Psoas muscle (tissue), 8 donors: Measurements from ENCODE around the gene PLAC1. TPM values are rescaled to one million over a fixed set of nuclear protein-coding genes. Genes with fewer than 3 reads are reported as not detected.

Experiments
- ATAC-seq, 4 donors: fragments of 200-7000 bp; cut with Tn5 transposase; one replicate each; pipeline ENCODE4 v1.9.1; 2020; ENCODE audit warnings: moderate library complexity in 3 of 4, mild to moderate bottlenecking in 2 of 4
- DNase-seq, 2 donors: peaks; one replicate each; pipeline ENCODE4 v3.0.0-alpha.2; 2020
- H3K27ac ChIP-seq: fragments of 200-600 bp; one replicate; pipeline ENCODE4 v1.8.0; 2022
- H3K27me3 ChIP-seq, 3 donors: fragments of 200-600 bp in 1 of 3; one replicate each; pipeline versions ENCODE4 v1.6.1 to v1.8.0; 2013 to 2022; ENCODE audit warnings: low read length in 2 of 3, mild to moderate bottlenecking in 2 of 3, moderate library complexity in 1 of 3; ENCODE audit not compliant: insufficient read depth in 3 of 3
- H3K36me3 ChIP-seq, 2 donors: fragments of 200-600 bp in 1 of 2; one replicate each; pipeline versions ENCODE4 v1.6.1 to v1.8.0; 2013 to 2022; ENCODE audit warnings: low read depth in 1 of 2, mild to moderate bottlenecking in 1 of 2, moderate library complexity in 1 of 2; ENCODE audit not compliant: insufficient read depth in 1 of 2
- H3K4me1 ChIP-seq: fragments of 200-600 bp; one replicate; pipeline ENCODE4 v1.8.0; 2022
- H3K4me3 ChIP-seq: fragments of 200-600 bp; one replicate; pipeline ENCODE4 v1.8.0; 2022; ENCODE audit warnings: mild to moderate bottlenecking
- H3K9me3 ChIP-seq: fragments of 200-600 bp; one replicate; pipeline ENCODE4 v1.8.0; 2022
- WGBS, 3 donors: extraction: QIAGEN DNeasy Blood & Tissue Kit; methylation state at CpG; one replicate each; pipeline versions ENCODE4 v1.1.6 to v1.1.7; 2013; 5-methylcytosine and 5-hydroxymethylcytosine counted together
- intact Hi-C, 2 donors: fragments of 100-400 bp; cut with DNase I; formaldehyde crosslinking; loops; one replicate each; pipeline versions ENCODE4 v1.11.0 to v1.14.2; 2022
- polyA plus RNA-seq, 3 donors: library from polyadenylated mRNA; stranded (reverse); fragments of 200-250 nt; gene quantifications; one replicate each; pipeline ENCODE4 v1.2.3, GENCODE V29; 2013
- total RNA-seq, 4 donors: library from RNA; stranded (reverse); fragmentation: NEBNext Ultra II Directional in 2 of 4; extraction: Animal tissue kit (Norgen Biotek cat#: 25700) in 2 of 4; gene quantifications; one replicate each; pipeline versions ENCODE4 v1.2.1 to v1.2.4, GENCODE V29; 2021 to 2023
- TF ChIP-seq, protein P1 (sequence below): fragments of 200-600 bp; IDR thresholded peaks from one replicate; pipeline ENCODE4 v1.8.0; 2022; ENCODE audit warnings: antibody characterized with exemption
- donor health status: healthy with polysubstance abuse.
- donor health status: DM: no; HTN: no; CAD: no; lungs with moderate emphysema.
- donor health status: Bipolar disorder and iron deficiency.
- donor health status: healthy.
- donor health status: DM: yes; HTN: yes; CAD: no.
- donor health status: DM: no; HTN: no; CAD: no.
- donor health status: DM: no; HTN: no; CAD: no.
- donor health status: DM: yes; HTN: yes; CAD: no.

Gene PLAC1
- total and polyA plus RNA-seq, 7 donors, result 0.13 to 3.0 (median 0.32) TPM; not detected in 2

DNA sequence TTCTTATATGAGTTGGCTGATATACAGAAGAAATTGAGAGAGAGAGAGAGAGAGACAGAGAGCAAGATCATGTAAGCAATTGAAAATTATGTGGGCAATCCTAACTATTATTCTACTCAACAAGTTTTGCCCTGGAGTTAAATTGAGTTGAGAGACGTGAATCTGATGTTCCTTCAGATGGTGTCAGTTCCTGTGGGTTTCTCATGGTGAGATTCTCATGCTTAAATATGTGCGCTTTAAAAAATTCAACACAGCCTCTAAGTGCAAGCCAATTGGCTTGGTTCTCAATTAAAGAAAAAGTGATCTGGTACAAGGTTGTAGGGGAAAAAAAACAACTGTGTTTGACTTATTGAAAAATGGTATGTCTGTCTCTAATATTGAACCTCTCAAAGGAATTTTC is 35.4 kb upstream of the PLAC1 start:
- H3K4me3 ChIP-seq, result no peak overlapping the region
- H3K27ac ChIP-seq, result peak overlapping the region; percentile 72
- intact Hi-C loops, result no loop called here
- WGBS, 3 donors, result 69 to 97% (median 90%) methylated on average over 2 of the region's 2 CpGs
- ATAC-seq (no peak), DNase-seq (no peak)
- H3K4me1 ChIP-seq, result peaks cover 6% of the 10 kb centered on the region
- no peaks in the 10 kb centered on the region for H3K9me3 ChIP-seq
- no peaks in the 10 kb centered on the region for H3K27me3 ChIP-seq
- TF ChIP-seq, protein P1, sequence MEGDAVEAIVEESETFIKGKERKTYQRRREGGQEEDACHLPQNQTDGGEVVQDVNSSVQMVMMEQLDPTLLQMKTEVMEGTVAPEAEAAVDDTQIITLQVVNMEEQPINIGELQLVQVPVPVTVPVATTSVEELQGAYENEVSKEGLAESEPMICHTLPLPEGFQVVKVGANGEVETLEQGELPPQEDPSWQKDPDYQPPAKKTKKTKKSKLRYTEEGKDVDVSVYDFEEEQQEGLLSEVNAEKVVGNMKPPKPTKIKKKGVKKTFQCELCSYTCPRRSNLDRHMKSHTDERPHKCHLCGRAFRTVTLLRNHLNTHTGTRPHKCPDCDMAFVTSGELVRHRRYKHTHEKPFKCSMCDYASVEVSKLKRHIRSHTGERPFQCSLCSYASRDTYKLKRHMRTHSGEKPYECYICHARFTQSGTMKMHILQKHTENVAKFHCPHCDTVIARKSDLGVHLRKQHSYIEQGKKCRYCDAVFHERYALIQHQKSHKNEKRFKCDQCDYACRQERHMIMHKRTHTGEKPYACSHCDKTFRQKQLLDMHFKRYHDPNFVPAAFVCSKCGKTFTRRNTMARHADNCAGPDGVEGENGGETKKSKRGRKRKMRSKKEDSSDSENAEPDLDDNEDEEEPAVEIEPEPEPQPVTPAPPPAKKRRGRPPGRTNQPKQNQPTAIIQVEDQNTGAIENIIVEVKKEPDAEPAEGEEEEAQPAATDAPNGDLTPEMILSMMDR, result no peak
- no peaks in the 10 kb centered on the region for H3K36me3 ChIP-seq

DNA sequence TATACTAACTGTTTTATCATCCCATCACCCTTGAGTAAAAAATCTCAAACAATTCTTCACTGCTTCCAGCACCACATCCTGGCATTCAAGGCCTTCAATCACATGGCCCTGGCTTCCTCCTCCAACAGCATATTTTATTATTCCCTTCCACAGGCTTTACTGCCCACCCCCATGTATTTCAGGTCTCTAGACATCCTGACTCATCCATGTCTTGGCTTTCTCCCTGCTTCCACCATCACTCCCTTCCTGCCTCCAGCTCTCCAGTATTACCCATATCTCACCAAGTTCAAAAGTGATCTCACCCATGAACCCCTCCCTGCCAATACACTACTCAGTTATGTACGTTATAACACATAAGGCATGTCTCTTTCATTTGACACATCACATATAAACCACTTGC is 34.7 kb upstream of the PLAC1 start:
- DNase-seq, result no peak
- no peaks in the 10 kb centered on the region for H3K36me3 ChIP-seq
- peaks cover 6% of the 10 kb centered on the region for H3K4me1 ChIP-seq
- ATAC-seq, result no peak
- no peaks in the 10 kb centered on the region for H3K27me3 ChIP-seq
- intact Hi-C loops, result no loop called here
- WGBS, 3 donors, result 60 to 83% (median 70%) methylated on average over 1 of the region's 1 CpG
- H3K27ac ChIP-seq, result peak overlapping the region; percentile 72
- no peak overlapping the region for H3K4me3 ChIP-seq
- TF ChIP-seq, protein P1, result no peak
- H3K9me3 ChIP-seq, result no peaks in the 10 kb centered on the region

- H3K4me3 ChIP-seq, result no peak overlapping the region
- 49 to 79% (median 64%) methylated on average over 1 of the region's 1 CpG for whole genome bisulfite sequencing, 3 donors
- H3K9me3 ChIP-seq, result no peaks in the 10 kb centered on the region
- TF ChIP-seq, protein P1, result no peak
- no peaks in the 10 kb centered on the region for H3K36me3 ChIP-seq
- intact Hi-C loops, result no loop called here
- ATAC-seq (no peak), DNase-seq (no peak)
- no peaks in the 10 kb centered on the region for H3K27me3 ChIP-seq
- H3K27ac ChIP-seq, result no peak overlapping the region
- H3K4me1 ChIP-seq, result peaks cover 6% of the 10 kb centered on the region
These were observed 34.0 kb upstream of the PLAC1 start for GRCh38 chrX:134692233-134692632.

DNA sequence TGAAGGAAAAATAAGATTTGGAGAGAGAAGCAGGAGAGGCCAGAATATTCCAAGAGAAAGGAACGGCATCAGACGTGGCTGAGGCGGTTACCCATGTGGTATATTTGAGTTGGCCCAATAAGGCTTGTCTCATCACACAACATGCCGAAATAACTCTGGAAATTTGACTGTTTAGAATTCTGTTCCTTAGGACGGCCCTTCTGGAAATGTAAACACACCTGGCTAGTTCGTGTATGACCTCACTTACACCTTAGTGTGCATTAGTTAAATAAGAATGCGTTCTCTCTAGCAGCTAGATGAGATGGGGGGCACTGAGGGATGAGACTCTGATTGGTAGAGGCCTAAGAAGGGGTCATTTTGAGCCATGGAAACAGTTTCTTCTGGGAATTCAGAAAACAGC is 33.2 kb upstream of the PLAC1 start:
- peaks cover 6% of the 10 kb centered on the region for H3K4me1 ChIP-seq
- WGBS, 3 donors, result 82 to 99% (median 97%) methylated on average over 7 of the region's 7 CpGs
- no peaks in the 10 kb centered on the region for H3K36me3 ChIP-seq
- no peak for DNase-seq
- no peak overlapping the region for H3K4me3 ChIP-seq
- H3K9me3 ChIP-seq, result no peaks in the 10 kb centered on the region
- no peak for ATAC-seq
- no peaks in the 10 kb centered on the region for H3K27me3 ChIP-seq
- no peak overlapping the region for H3K27ac ChIP-seq
- TF ChIP-seq, protein P1, result no peak
- intact Hi-C loops, result no loop called here

DNA sequence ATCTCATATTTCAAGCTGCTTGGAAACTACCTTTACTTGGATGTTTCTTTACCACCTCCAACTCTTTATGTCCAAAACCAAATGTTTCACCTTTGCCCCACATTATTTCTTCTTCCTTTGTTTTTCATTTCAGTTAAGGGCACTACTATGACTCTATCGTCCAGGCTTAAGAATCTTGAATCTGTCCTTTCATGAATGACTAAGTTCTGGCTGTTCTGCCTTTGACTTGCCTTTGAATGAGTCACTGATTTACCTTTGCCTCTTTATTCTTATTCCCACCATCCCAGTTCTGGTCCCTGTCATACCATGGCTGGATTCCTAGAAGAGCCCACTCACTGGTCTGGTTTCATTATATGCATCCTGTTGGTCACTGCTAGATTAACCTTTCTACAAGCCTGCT is 30.6 kb upstream of the PLAC1 start:
- intact Hi-C loops, result no loop called here
- DNase-seq, result no peak
- Histone ChIP-seq H3K36me3 (no peaks in the 10 kb centered on the region), H3K27me3 (no peaks in the 10 kb centered on the region), H3K27ac (peak overlapping the region; percentile 77), H3K4me1 (no peaks in the 10 kb centered on the region), H3K9me3 (no peaks in the 10 kb centered on the region), H3K4me3 (no peak overlapping the region)
- 21 to 54% (median 27%) methylated on average over 1 of the region's 1 CpG for WGBS, 3 donors
- ATAC-seq, result peak in 3 of 4 donors; percentile 42 to 64 (median 60)
- TF ChIP-seq, protein P1, result no peak
